ENCODE data around the gene LAMA1. TPM values are rescaled to one million over a fixed set of nuclear protein-coding genes. Genes with fewer than 3 reads are reported as not detected.

Gene LAMA1
- total and polyA plus RNA-seq, 2 of the 8 experiments (the other 6 are each of a cell fraction or from before 2014, with no cell fraction given): 30.4 to 48.7 TPM

- H2BK12ac ChIP-seq (ENCODE audit: low read depth, low read length): no peak overlapping the region
- no peak overlapping the region for H3K4me2 ChIP-seq (ENCODE audit: insufficient read depth in 1 of 2, low read depth in 2 of 2, low read length in 2 of 2)
- 91% methylated on average over 11 of the region's 11 CpGs; no CpG with 5 or more reads in 1 of the 2 experiments for WGBS, 2 experiments (ENCODE audit: extremely low coverage in 1 of 2, insufficient coverage in 1 of 2, insufficient read length in 1 of 2, insufficient replicate concordance in 2 of 2, low coverage in 1 of 2, low lambda C conversion rate in 2 of 2, missing lambda C conversion rate in 1 of 2)
- no peak overlapping the region for H2AK5ac ChIP-seq (ENCODE audit: low read depth, low read length)
- H2BK20ac ChIP-seq (ENCODE audit: low read length): no peak overlapping the region
- DNase-seq (ENCODE audit: low read depth in 1 of 2, low spot score in 2 of 2) (no peak), FAIRE-seq (no peak)
- H3K23me2 ChIP-seq (ENCODE audit: low read depth, low read length): no peaks in the 10 kb centered on the region
- H3K36me3 ChIP-seq (ENCODE audit: control insufficient read depth in 2 of 4, insufficient read depth in 4 of 4, low read length in 3 of 4): peaks cover 0 to 41% (median 18%) of the 10 kb centered on the region in 4 experiments
- H4K5ac ChIP-seq (ENCODE audit: insufficient read length, low read depth, low read length): no peak overlapping the region
- H3K4ac ChIP-seq (replicated peaks; ENCODE audit: insufficient read length, low read depth, low read length): no peak overlapping the region
- no peak overlapping the region for H4K91ac ChIP-seq (replicated peaks; ENCODE audit: insufficient read length, low read length)
- H4K20me1 ChIP-seq (replicated peaks in 1 of 2; ENCODE audit: control insufficient read depth in 1 of 2, insufficient read depth in 2 of 2, low read length in 2 of 2): peaks cover 0 to 2% of the 10 kb centered on the region in 2 experiments
- H2AFZ ChIP-seq (ENCODE audit: low read length): no peak overlapping the region
- H3K4me1 ChIP-seq (replicated peaks in 1 of 4; ENCODE audit: control insufficient read depth in 3 of 4, insufficient read depth in 4 of 4, low read length in 3 of 4): 0 out of 7 replicates have a peak, but pooled peaks cover 0 to 2% (median 0%) of the 10 kb centered on the region in 4 experiments
- no peak overlapping the region for H4K8ac ChIP-seq (ENCODE audit: extremely low read depth, insufficient read depth, low read length)
- H3K23ac ChIP-seq (ENCODE audit: insufficient read length): no peak overlapping the region
- H2BK15ac ChIP-seq (ENCODE audit: low read length): no peak overlapping the region
- no peaks in the 10 kb centered on the region for H3K27me3 ChIP-seq (replicated peaks in 1 of 4; ENCODE audit: control insufficient read depth in 3 of 4, extremely low read depth in 1 of 4, insufficient read depth in 3 of 4, low read length in 3 of 4)
- H3K79me1 ChIP-seq (ENCODE audit: low read depth, low read length): no peaks in the 10 kb centered on the region
- H3K27ac ChIP-seq (ENCODE audit: low read depth, low read length): no peak overlapping the region
- H2BK5ac ChIP-seq (ENCODE audit: low read depth, low read length): no peak overlapping the region
- no peak overlapping the region for H2BK120ac ChIP-seq (replicated peaks; ENCODE audit: low read depth, low read length)
- H3K9me3 ChIP-seq (ENCODE audit: insufficient read depth in 2 of 2, low read depth in 1 of 2, low read length in 1 of 2): no peaks in the 10 kb centered on the region
- no peak overlapping the region for H3K4me3 ChIP-seq (ENCODE audit: extremely low read depth in 1 of 4, insufficient read depth in 2 of 4, low read depth in 3 of 4, low read length in 4 of 4)
- no peak overlapping the region for H3K18ac ChIP-seq (ENCODE audit: extremely low read depth, low read length)
- H3K56ac ChIP-seq (replicated peaks; ENCODE audit: insufficient read length, low read depth, low read length): no peak overlapping the region
- H3K79me2 ChIP-seq (ENCODE audit: control insufficient read depth in 1 of 2, insufficient read depth in 2 of 2, low read length in 2 of 2): no peaks in the 10 kb centered on the region
- H3K14ac ChIP-seq (ENCODE audit: insufficient read length): no peak overlapping the region
- POLR2A ChIA-PET (ENCODE audit: partially characterized antibody): no interaction called here
- CTCF ChIA-PET (ENCODE audit: partially characterized antibody): interaction anchor here (0.8 to 6.4 kb wide), 3 partner anchors 9 to 142 kb away, joined by 4 to 25 read pairs (median 4); no protein-coding TSS in a partner anchor
- no peak overlapping the region for H3K9ac ChIP-seq (replicated peaks in 1 of 4; ENCODE audit: extremely low read depth in 1 of 4, low read depth in 3 of 4, low read length in 3 of 4)
- TF ChIP-seq CTCF (IDR thresholded peaks at IDR 0.05; ENCODE audit: control extremely low read depth in 1 of 3, insufficient read depth in 1 of 3, low read depth in 1 of 3, low read length in 3 of 3) (no peak), GABPA (IDR thresholded peaks at IDR 0.05; ENCODE audit: borderline replicate concordance, insufficient read depth, low read length) (no peak), SP4 (IDR thresholded peaks at IDR 0.05; ENCODE audit: low read length) (no peak), SAP30 (IDR thresholded peaks at IDR 0.05; ENCODE audit: insufficient read depth, insufficient replicate concordance, low read length) (no peak), CHD2 (IDR thresholded peaks at IDR 0.05; ENCODE audit: low read length) (no peak), HDAC6 (IDR thresholded peaks at IDR 0.05; ENCODE audit: low read depth, low read length) (no peak), SP1 (IDR thresholded peaks at IDR 0.05; ENCODE audit: low read depth, low read length) (no peak)
- TF ChIP-seq, protein P1, sequence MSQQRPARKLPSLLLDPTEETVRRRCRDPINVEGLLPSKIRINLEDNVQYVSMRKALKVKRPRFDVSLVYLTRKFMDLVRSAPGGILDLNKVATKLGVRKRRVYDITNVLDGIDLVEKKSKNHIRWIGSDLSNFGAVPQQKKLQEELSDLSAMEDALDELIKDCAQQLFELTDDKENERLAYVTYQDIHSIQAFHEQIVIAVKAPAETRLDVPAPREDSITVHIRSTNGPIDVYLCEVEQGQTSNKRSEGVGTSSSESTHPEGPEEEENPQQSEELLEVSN (IDR thresholded peaks at IDR 0.05): no peak
- TF ChIP-seq, protein P2, sequence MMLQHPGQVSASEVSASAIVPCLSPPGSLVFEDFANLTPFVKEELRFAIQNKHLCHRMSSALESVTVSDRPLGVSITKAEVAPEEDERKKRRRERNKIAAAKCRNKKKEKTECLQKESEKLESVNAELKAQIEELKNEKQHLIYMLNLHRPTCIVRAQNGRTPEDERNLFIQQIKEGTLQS (IDR thresholded peaks at IDR 0.05; ENCODE audit: insufficient read depth, low read depth, low read length): no peak
Observed at GRCh38 chr18:7035807-7036206, 81.8 kb downstream of the LAMA1 start.

Data from H1 (cell line).